Hematopoietic multipotent progenitor cell (in vitro differentiated cells): ENCODE measurements around the gene GDF7. TPM values are rescaled to one million over a fixed set of nuclear protein-coding genes. Genes with fewer than 3 reads are reported as not detected.

Experiments used
- DNase-seq, 3 donors: peaks; one replicate each; pipeline ENCODE4 v3.0.0-alpha.2; 2011 to 2015; ENCODE audit warnings: low read depth in 2 of 3, low spot score in 2 of 3
- total RNA-seq: library from RNA; depleted of rRNA; stranded (reverse); fragments of >200 nt; gene quantifications from one replicate; pipeline ENCODE4 v1.2.3, GENCODE V29; 2012

GDF7 gene
- total RNA-seq, 1 donor = 2.2 TPM

DNA sequence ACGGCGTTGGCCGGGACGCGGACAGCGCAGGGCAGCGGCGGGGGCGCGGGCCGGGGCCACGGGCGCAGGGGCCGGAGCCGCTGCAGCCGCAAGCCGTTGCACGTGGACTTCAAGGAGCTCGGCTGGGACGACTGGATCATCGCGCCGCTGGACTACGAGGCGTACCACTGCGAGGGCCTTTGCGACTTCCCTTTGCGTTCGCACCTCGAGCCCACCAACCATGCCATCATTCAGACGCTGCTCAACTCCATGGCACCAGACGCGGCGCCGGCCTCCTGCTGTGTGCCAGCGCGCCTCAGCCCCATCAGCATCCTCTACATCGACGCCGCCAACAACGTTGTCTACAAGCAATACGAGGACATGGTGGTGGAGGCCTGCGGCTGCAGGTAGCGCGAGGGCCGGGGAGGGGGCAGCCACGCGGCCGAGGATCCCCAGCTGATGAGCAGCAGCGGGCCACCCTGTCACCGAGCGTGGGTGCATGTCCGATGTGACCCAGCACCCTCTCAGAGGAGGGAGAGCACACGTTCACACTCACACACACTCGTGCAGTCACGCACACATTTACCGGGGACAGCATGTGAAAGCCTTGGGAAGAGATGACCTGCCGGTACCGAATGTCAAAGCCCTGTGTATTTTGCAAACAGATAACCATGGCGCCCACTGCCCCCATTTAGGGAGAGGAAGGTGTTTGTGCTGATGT, 4.2 kb downstream of the GDF7 start:
- DNase-seq = no peak

DNA sequence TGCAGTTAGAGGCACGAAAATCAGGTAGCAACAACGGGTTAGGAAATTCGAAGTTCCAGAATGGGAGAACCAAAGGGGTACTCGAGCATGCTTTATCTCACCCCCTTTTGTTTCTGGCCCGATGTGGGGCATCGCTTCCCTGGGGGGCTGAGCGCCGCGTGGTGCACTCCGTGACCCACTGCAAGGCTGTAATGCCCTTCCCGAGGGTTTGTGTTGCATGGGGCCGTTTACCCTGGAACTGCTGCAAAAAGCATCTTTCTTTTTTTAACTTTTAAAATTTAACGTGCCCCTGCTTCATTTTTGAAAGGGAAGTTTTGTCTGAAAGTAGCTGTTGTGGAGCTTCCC, 4.8 kb downstream of the GDF7 start:
- DNase-seq = no peak

DNA sequence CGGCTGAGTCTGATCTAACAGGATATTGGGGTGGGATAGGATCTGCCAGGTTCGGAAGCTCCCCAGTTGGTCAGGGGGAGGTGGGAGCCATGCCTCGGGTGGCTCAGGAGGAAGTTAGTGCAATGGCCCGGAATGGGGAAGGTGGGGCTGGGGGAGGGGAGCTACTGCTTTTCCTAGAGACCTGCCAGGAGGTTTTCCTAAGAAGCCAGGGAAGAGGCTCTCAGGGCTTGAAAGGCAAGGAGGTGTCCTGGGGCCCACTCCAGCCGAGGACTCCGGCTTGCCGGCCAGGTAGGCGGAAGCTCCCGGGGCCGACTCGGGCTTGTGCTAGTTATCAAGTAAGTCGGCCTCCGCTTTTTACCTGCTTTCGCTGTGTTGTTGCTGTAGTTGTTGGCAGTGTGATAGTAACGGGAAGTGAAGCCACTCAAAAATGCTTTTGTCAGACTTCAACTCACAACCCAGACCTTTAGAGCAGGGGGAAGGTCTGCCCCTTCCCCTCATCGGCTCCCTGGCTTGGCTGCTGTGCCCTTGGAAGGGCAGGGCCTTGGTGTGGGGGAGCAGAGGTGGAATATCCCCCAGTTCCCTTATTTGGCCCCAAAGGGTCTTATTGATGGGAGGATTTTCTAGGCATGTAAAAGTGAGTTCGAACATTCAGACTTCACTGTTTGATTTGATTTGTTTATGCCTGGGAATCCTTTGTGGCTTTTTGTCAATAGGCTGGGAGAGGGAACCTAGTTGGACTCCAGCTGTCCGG, 5.4 kb downstream of the GDF7 start:
- DNase-seq = no peak

DNA sequence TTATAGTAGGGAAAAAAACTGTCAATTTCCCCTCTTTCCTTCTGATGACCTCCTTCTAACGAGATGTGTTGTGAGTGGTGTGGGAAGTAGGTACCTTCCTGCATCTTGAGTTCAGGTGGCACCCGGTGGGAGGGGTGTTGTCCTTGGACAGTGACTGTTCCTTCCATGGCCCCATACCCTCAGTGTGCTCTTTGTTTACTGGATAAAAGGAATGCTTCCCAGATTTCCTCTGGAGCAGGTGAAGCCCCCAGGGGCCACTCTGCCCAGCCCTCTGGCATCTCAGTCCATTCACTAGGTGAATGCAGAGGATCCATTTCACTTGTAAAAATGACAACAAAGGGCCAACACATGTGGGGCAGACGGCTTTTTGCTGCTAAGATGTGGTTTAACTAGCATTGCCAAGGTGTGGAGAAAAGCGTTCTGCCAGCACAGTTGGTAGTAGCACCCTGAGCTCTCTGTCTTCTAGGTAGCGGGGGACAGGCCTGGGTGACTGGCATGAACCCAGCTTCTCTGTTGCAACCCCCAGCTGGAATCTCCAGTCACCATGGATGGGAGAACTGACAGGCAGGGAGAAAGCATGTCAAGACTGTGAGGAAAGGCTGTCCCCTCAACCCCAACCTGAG, 6.9 kb downstream of the GDF7 start:
- DNase-seq = no peak

DNA sequence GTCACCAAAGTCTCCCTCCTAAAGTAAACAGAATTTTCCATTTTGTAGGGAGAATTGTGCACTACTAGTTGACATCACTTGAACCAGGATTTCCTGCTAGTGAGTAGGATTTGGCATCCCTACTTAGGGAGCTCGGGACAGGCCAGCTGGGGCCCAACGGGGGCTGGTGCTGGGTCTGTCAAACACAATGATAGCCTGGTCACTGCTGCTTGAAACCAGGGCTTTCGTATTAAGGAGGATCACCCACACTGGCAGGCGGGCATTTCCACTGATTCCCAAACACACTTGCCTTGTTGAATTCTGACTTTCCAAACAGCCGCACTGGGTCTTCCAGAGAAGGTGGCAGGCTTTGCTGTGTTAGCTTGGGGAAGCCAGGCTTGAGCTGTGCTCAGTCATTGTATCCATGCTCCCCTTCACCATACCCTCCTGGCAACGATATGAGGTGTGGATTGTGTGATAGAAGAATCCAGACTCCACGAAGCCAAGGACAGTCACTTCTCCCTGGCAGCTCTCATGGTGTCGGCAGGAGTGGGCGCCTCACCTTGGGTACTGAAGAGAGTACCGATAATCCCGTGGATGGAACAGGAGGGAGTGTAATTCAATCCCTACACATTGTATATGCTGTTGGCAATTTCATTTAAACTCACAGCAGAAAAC, 7.5 kb downstream of the GDF7 start:
- no peak for DNase-seq

DNA sequence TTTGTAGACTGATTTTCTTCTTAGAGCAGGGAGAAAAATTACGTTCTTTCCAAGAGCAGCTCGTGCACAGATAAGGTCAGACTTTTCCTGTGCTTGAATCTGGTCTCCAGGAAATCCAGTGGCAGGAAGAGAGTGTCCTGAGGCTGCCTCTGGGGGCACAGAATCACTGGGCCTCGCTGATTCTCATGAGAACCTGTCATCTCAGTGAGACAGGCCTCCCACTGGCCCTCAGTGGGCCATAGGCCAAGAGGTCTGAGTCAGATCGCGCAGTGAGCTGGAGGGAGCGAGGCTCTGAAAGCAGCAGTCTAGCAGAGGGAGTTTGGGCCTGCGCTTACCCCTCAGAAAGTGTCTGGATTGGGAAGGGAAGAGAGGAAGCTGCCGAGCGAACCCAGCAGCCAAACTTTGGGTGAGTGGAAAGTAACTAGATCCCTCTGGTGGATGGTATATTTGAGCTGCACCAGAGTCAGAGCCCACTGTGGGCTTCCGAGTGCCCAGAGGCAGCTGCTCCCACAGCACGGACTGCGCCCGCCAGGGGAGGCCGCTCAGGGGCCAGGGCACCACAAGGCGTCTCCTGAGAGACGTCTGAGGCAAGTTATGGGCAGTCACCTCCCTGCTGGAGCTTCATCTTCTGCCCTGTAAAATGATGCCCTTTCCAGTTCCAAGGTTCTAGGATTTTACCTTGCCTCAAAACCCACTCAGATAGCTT, 8.2 kb downstream of the GDF7 start:
- no peak for DNase-seq

DNA sequence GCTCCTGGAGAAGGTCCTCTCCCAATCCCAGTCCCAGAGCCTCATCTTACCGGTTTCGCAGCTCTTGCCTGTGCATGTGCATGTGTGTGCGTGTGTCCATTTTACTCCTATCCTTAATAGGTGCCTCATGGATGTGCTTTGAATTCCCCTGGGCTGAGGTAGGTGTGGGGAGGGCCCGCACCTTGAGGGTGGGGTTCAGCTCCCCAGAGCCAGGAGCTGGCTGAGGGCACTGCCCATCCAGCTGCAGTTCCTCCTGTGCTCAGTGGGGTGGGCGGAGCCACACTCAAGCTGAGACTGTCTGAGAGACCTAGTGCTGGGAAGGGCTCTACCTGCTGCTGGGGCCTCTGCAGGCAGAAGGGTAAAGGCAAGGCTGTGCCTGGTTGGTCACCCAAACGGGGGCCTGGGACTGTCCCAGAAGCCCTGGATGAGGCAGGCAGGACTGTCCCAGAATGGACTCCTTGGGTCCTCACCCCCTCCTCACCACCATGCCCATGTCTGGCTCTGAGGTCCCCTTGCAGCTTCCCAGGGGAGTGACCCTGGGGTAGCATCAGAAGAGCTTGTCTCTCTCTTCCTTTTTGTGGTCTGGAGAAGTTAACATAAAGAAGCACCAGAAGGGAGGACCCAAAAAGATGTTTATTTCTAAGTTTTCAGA, 8.9 kb downstream of the GDF7 start:
- DNase-seq = peak in 1 of 3 donors; percentile 51

DNA sequence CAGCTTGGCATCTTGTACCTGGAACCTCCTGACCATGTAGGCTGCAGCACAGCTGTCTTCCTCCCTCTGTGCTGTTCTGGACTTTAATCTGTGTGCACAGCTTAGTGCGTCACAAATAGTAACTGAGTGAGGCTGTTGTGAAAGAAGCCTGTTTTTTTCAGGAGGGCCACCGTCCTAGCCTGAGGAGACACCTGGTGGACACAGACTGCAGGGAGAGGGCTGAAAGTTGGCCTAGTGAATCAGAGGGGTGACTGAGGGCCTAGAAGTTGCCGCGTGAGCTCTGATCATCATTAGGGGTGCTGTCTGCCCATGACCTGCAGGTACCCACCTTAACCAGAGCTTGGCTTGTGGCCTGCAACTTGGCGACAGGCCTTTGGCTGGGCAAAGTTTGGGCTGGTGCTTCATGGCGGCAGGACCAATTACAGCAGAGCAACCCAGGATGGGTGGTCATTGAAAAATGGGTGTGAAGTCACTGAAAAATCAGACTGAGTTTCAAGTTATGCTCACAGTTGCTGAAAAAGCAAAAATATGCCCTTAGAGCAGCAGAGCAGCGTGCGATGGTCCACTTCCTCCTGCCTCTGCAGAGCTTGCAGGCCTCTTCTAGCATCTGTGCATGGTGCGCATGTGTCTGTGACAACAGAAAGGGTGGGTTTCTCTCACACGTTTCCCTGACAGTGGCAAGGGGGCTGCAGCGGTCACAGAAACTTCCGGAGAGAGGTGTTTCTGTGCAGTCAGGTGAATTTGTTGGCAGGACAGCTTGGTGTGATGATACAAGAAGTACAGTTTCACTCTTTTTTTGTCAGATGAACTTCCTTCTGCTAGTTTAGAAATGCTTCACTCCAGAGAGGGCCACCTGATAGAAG, 9.6 kb downstream of the GDF7 start:
- DNase-seq = no peak

DNA sequence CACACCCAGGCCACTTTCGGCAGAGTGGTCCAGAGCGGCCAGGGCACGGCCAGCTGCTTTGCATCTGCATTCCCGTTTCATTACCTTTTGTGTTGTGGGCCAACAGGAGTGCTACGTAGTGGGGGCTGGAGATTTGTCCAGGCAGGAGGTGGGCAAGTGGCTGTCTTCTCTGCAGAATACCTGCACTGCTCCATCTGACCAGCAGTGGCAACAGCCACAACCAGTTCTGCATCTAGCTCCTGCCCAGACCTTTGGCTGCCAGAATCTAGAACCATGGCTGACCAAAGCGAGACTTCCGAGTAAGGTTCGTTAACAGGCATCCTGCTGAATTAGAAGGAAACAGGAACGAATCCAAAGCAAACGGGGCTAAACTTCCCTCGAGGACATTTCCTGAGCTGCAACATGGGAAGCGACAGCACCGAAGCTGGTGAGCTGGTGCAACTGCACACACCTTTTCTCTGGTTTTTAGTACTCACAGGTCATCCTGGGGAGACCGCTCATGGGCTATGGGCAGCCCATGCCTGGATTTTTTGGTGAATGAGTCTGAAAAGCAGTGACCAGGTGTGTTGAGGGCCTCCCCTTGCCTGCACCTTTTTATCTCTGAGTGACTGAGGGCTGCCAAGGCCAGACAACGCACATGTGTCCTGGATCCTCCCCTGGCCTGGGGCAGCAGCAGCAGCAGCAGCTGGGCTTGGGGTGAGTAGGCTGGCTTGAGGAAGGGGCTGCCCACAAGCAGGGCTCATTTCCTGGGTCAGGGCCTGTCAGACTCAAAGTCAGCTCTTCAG, 10.5 kb downstream of the GDF7 start:
- DNase-seq = no peak

DNA sequence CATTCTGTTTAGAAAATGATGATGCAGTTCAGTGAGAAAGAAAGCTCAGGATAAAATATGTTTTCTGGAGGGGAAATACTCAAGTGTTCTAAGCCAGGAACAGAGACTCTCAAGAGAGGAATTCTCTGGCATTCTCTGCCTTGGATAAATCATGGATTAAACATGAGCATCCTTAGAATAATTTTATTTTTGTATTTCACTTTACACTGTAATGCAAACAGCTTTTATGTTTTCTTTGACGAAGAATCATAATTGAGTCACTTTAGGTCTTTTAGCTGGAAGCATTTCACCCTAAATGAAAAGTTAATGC, 11.1 kb downstream of the GDF7 start:
- DNase-seq = no peak

DNA sequence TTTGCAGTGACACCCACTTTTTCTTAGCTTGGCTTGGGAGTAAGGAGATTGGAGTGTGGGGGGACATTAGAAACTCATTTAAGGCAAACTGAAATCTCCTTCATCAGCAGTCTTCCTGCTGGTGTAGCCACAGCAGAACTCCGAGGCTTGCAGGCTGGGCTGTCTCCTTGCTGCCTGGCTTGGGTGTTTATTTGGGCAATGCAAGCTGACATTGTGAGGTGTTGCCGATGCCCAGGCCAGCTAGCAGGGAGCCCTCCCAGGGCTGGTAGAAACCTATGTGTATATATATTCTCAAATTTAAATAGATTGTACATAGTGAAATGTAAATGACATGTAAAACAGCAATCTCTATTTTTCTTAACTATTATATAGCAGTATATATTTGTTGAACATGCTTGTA, 11.8 kb downstream of the GDF7 start:
- DNase-seq = no peak

DNA sequence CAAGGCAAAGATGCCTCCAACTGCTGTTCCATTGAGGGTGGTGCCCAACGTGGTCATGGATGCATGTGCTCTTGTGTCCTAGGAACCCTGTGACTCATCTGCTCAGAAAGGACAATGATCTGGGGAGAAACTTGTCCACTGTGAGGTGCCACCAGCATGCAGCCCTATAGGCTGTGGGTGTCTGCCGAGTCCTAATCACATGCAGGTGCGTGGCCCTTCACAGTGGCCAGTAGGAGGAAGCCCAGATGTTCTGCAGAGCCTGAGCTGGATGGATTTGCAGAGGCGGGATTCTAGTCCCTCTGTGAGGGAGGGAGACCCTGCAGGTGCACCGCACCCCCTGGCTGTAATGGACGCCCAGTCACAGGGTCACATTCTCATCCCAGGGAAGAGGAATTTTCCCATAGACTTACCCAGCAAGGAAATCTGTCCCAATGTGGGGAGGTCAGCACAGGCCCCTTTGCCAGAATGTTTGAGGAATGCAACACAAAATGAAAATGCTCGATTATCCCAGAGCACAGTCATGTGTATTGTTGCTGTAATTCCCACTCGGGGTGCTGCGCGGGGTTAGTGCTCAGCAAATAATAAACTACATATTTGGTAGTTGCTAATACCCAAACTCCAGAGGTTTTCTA, 13.9 kb downstream of the GDF7 start:
- no peak for DNase-seq

DNA sequence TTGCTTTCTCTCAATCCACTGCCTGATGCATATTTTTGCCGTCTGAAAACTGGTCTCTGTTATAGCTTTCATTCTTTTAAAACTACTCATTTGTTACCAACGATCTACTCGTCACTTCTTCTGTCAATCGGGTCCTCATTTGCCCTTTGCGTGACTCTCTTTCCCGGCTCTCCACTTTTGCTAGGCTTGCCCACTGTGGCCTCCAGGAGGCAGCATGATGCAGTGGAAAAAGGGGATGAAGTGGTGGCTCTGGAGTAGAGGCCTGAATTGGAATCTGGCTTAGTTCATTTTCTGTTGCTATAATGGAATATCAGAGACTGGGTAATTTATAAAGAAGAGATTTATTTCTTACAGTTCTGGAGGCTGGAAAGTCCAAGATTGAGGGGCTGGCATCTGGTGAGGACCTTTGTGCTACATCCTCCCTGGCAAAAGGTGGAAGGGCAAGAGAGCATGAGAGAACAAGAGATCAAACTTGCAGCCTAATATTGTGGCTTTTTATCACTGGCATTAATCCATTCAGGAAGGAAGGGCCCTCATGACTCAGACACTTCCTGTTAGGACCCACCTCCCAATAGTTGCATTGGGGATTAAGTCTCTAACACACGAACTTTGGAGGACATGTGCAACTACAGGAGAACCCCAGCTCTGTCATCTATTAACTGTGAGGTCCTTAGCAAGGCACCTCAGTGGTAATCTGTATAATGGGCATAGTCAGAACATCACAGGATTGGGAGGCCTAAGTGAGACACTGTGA, 15.4 kb downstream of the GDF7 start:
- peak in 1 of 3 donors; percentile 43 for DNase-seq

DNA sequence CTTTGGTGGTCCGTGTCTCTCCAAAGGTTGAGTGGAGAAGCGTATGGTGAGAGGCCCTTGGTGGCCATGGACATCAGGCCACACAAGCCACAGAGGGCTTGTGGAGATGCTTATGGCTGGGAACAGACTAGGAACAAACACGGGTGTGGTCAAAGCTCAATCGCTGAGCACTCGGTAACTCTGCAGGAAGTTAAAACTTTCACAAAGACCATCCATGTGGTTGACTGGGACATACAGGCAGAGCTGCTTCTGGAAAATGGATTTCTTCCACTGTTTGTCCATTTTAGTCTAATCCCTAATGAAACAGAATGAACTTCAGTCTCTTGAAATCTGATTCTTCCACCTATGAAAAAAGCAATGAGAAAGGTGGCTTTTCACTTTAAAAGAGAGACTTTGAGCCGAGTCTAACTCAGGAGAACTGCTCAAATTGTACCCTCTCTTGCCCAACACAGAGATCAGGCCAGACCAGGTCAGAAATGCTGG, 17.7 kb downstream of the GDF7 start:
- DNase-seq = no peak

DNA sequence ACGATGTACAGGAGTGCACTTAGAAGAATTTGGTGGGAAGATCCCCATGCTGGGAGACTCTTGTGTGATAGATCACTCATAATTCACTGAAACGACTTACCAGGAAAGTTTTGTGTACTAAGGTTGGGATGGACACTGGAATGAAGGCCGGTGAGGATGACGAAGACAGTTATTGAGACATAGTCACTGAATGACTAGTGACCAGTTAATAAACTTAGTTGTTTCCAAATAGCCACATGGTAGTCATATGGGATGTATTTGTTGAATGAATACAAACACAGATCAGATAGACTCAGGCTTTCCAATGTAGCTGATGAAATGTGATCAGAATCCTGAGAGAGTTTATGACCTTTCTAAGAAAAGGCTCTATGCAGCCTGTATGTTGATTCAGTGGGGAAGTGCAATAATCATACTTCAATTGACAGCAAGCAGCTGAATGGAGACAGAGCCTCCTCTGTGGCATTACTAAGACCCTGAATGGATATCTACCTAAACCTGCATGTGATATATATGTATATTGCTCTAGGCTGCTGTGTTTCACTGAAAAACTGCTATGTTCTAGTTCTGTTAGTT, 20.4 kb downstream of the GDF7 start:
- DNase-seq = no peak

DNA sequence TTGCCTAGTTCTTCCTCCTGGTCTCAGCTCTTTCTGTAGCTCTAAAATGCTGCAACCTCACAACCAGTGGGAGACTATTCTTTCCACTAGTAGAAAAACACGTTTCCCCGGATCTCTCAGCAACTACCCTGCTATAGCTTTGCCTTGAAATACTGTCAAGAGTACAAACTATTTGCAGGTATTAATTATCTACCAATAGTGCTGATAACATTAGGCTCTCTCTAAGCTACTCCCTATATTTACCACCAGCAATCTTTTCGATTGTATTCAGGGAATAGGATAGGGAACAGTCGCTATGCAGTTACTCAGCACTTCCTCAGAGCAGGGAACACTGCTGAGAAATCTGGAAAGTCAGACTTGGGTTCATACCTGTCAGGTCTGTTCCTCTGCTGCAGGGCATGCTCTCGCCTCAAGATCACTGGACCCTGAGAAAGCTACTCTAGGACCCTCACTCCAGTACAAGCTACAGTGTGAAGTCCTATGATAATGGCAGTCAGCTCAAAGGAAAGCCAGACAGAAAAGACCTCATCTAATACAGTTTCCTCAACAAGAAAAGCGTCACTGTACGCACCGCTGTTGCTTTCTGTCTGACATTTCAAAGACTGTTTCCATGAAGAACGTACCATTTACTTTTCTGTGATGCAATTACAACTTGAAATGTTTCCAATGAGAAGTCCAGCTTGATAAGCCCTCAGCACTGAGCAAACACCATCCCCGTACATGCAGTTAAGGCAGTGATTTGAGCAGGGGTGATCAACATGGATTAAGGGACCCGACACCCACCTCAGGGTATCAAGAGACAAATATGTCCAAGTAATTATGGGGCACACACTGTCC, 22.7 kb downstream of the GDF7 start:
- DNase-seq = no peak
